ENCODE data around the gene PAK6.

PAK6 gene

DNA sequence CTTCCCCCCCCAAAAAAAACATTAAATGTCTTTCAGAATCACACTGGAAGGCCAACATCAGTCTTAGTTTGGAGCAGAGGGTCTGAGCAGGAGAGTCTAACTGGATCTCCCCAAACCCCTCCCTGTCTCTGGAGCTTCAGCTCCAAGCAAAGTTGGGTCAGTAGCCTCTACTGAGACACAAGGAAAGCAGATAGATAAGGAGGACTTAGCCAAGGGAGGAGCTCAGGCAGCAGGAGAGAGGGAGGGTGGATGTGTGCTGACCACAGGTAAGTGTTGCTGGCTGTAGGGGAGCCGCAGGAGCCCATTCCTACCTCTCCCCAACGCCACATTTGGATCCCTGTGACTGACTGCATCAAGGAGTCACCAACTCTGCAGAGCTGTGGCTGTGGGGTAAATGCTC lies 61.9 kb downstream of the PAK6 start:
- no peaks in the 10 kb centered on the region for H3K27me3 ChIP-seq (ENCODE audit: insufficient read depth, low read length, poor library complexity)
- no peak overlapping the region for H3K4me2 ChIP-seq (ENCODE audit: insufficient read depth, low read length)
- DNase-seq: no peak
- H4K20me1 ChIP-seq (ENCODE audit: insufficient read depth, low read length): no peaks in the 10 kb centered on the region
- no peak for ATAC-seq (ENCODE audit: insufficient read depth, low read depth)
- no peaks in the 10 kb centered on the region for H3K79me2 ChIP-seq (ENCODE audit: insufficient read depth, low read length)
- no peaks in the 10 kb centered on the region for H3K9me3 ChIP-seq (ENCODE audit: insufficient read depth, low read length, severe bottlenecking)
- no peak overlapping the region for H3K27ac ChIP-seq (ENCODE audit: low read length)
- no peak overlapping the region for H3K9ac ChIP-seq (ENCODE audit: low read depth, low read length)
- peaks cover 27% of the 10 kb centered on the region for H3K36me3 ChIP-seq (ENCODE audit: insufficient read depth, low read length)
- TF ChIP-seq EZH2 (IDR thresholded peaks at IDR 0.05; ENCODE audit: borderline replicate concordance, low read depth, low read length, severe bottlenecking): no peak
- TF ChIP-seq, protein P1, sequence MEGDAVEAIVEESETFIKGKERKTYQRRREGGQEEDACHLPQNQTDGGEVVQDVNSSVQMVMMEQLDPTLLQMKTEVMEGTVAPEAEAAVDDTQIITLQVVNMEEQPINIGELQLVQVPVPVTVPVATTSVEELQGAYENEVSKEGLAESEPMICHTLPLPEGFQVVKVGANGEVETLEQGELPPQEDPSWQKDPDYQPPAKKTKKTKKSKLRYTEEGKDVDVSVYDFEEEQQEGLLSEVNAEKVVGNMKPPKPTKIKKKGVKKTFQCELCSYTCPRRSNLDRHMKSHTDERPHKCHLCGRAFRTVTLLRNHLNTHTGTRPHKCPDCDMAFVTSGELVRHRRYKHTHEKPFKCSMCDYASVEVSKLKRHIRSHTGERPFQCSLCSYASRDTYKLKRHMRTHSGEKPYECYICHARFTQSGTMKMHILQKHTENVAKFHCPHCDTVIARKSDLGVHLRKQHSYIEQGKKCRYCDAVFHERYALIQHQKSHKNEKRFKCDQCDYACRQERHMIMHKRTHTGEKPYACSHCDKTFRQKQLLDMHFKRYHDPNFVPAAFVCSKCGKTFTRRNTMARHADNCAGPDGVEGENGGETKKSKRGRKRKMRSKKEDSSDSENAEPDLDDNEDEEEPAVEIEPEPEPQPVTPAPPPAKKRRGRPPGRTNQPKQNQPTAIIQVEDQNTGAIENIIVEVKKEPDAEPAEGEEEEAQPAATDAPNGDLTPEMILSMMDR (IDR thresholded peaks at IDR 0.05; ENCODE audit: borderline replicate concordance, extremely low read depth, low read length, poor library complexity, severe bottlenecking): no peak
- H3K4me1 ChIP-seq (ENCODE audit: insufficient read depth, low read length): 0 out of 2 replicates have a peak, but pooled peaks cover 3% of the 10 kb centered on the region
- no peak overlapping the region for H3K4me3 ChIP-seq (ENCODE audit: low read depth in 1 of 2, low read length in 2 of 2)
- H2AFZ ChIP-seq (ENCODE audit: low read depth, low read length): no peak overlapping the region

DNA sequence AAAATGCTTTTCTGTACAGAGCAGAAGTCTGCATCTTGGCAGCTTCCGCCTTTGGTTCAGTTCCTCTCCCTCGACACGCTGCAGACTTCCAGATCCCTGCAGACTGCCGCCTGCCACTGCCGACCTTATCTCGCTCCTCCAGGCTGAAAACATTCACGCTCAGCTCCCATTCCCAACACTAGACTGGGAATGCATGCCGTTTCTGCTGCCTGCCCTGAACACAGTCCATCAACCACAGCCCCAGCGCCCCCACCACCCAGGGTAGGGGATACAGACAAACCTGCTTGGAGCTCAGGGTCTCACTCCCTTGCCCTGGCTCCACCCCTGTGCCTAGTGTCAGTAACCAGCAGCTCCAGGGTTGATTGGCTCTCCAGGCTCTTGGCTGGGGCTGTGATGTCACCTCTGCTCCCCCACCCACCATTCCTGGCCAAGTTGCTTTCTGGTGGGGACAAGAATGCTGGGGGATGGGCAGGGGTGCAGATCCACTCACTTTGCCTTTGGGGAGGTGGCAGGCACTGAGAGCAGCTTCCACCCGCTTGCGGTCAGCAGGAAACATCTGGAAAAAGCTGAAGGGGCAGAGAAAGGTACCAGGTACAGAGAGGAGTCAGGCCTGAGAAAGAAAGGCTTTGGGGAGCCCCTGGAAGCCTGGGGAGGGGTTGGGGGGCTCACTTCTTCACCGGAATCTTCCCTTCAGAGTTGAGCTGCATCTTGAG lies 62.8 kb downstream of the PAK6 start:
- H3K36me3 ChIP-seq (ENCODE audit: insufficient read depth, low read length): peaks cover 27% of the 10 kb centered on the region
- H3K4me2 ChIP-seq (ENCODE audit: insufficient read depth, low read length): no peak overlapping the region
- no peak for ATAC-seq (ENCODE audit: insufficient read depth, low read depth)

DNA sequence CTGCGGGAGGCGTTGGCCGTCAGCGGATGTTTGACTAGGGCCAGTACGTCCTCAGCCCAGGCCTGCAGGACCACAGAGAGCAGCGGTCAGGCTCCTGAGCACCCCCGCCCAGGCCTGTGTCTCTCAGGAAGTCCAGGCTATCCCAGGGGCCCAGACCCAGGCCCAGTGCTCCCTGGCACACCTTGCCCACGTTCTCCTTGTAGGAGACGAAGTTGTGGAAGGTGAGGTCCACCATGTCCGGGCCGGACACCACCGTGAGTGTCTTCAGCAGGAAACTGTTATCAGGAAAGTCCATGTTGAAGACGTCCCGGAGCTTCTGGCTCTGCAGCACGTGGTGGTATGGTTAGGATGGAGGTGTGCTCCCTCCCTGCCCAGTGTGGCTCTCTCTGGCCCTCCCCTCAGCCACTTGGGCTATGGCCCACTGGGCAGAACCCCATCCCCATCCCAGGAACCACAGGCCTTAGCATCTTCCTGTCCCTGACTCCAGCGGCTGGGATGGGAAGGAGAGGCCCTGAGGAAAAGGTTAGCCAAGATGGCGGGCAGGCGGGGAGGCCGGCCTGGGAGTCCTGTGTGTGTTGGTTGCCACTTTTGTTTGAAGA lies 63.5 kb downstream of the PAK6 start:
- ATAC-seq (ENCODE audit: insufficient read depth, low read depth): no peak

More for the DNA sequence above, 62.8 kb downstream of the PAK6 start:
- no peak overlapping the region for H3K9ac ChIP-seq (ENCODE audit: low read depth, low read length)
- DNase-seq: no peak
- H3K4me3 ChIP-seq (ENCODE audit: low read depth in 1 of 2, low read length in 2 of 2): no peak overlapping the region
- H3K4me1 ChIP-seq (ENCODE audit: insufficient read depth, low read length): peaks cover 11% of the 10 kb centered on the region
- no peaks in the 10 kb centered on the region for H4K20me1 ChIP-seq (ENCODE audit: insufficient read depth, low read length)
- H3K27ac ChIP-seq (ENCODE audit: low read length): no peak overlapping the region
- no peak for TF ChIP-seq EZH2 (IDR thresholded peaks at IDR 0.05; ENCODE audit: borderline replicate concordance, low read depth, low read length, severe bottlenecking)
- TF ChIP-seq, protein P1 (IDR thresholded peaks at IDR 0.05; ENCODE audit: borderline replicate concordance, extremely low read depth, low read length, poor library complexity, severe bottlenecking): no peak
- no peaks in the 10 kb centered on the region for H3K9me3 ChIP-seq (ENCODE audit: insufficient read depth, low read length, severe bottlenecking)
- H3K79me2 ChIP-seq (ENCODE audit: insufficient read depth, low read length): peaks cover 4% of the 10 kb centered on the region; the same call in 1 of the 2 replicates
- no peak overlapping the region for H2AFZ ChIP-seq (ENCODE audit: low read depth, low read length)
- no peaks in the 10 kb centered on the region for H3K27me3 ChIP-seq (ENCODE audit: insufficient read depth, low read length, poor library complexity)

DNA sequence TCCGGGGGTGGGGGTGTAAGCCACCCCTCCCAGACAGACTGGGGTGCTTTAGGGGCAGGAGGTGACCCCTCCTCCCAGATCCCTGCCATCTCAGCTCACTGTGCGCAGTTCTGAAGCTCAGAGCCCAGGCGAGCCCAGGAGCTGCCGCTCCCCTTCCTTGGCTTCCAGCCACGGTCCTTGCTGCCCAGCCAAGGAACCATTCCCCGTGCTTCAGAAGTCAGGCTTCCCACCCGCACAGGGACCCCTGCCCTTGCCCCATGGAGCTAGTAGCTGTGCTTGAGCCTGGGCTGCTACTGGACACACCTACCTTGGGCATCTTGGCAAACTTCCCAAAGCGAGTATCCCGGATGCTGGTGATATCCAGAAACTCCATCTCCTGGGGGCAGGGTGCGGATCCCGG lies 64.1 kb downstream of the PAK6 start:
- H3K36me3 ChIP-seq (ENCODE audit: insufficient read depth, low read length): peaks cover 27% of the 10 kb centered on the region
- TF ChIP-seq, protein P1 (IDR thresholded peaks at IDR 0.05; ENCODE audit: borderline replicate concordance, extremely low read depth, low read length, poor library complexity, severe bottlenecking): no peak
- no peak for TF ChIP-seq EZH2 (IDR thresholded peaks at IDR 0.05; ENCODE audit: borderline replicate concordance, low read depth, low read length, severe bottlenecking)

More for the DNA sequence above, 63.5 kb downstream of the PAK6 start:
- Histone ChIP-seq H3K4me2 (ENCODE audit: insufficient read depth, low read length) (no peak overlapping the region), H3K27ac (ENCODE audit: low read length) (no peak overlapping the region), H2AFZ (ENCODE audit: low read depth, low read length) (no peak overlapping the region), H3K9me3 (ENCODE audit: insufficient read depth, low read length, severe bottlenecking) (no peaks in the 10 kb centered on the region), H4K20me1 (ENCODE audit: insufficient read depth, low read length) (no peaks in the 10 kb centered on the region), H3K79me2 (ENCODE audit: insufficient read depth, low read length) (peaks cover 4% of the 10 kb centered on the region; the same call in 1 of the 2 replicates), H3K4me3 (ENCODE audit: low read depth in 1 of 2, low read length in 2 of 2) (no peak overlapping the region), H3K36me3 (ENCODE audit: insufficient read depth, low read length) (peaks cover 27% of the 10 kb centered on the region), H3K9ac (ENCODE audit: low read depth, low read length) (no peak overlapping the region), H3K4me1 (ENCODE audit: insufficient read depth, low read length) (peaks cover 19% of the 10 kb centered on the region), H3K27me3 (ENCODE audit: insufficient read depth, low read length, poor library complexity) (no peaks in the 10 kb centered on the region)
- no peak for TF ChIP-seq EZH2 (IDR thresholded peaks at IDR 0.05; ENCODE audit: borderline replicate concordance, low read depth, low read length, severe bottlenecking)
- DNase-seq: no peak

More for the DNA sequence above, 64.1 kb downstream of the PAK6 start:
- no peak overlapping the region for H3K4me3 ChIP-seq (ENCODE audit: low read depth in 1 of 2, low read length in 2 of 2)
- no peaks in the 10 kb centered on the region for H3K9me3 ChIP-seq (ENCODE audit: insufficient read depth, low read length, severe bottlenecking)
- ATAC-seq (ENCODE audit: insufficient read depth, low read depth) (no peak), DNase-seq (no peak)
- no peak overlapping the region for H2AFZ ChIP-seq (ENCODE audit: low read depth, low read length)
- peaks cover 4% of the 10 kb centered on the region; the same call in 1 of the 2 replicates for H3K79me2 ChIP-seq (ENCODE audit: insufficient read depth, low read length)
- H4K20me1 ChIP-seq (ENCODE audit: insufficient read depth, low read length): no peaks in the 10 kb centered on the region
- peaks cover 24% of the 10 kb centered on the region for H3K4me1 ChIP-seq (ENCODE audit: insufficient read depth, low read length)
- no peak overlapping the region for H3K27ac ChIP-seq (ENCODE audit: low read length)
- no peak overlapping the region for H3K4me2 ChIP-seq (ENCODE audit: insufficient read depth, low read length)
- H3K9ac ChIP-seq (ENCODE audit: low read depth, low read length): no peak overlapping the region
- H3K27me3 ChIP-seq (ENCODE audit: insufficient read depth, low read length, poor library complexity): no peaks in the 10 kb centered on the region

All from DND-41 (cell line).